ENCODE results near the gene GNAO1.

Gene GNAO1

DNA sequence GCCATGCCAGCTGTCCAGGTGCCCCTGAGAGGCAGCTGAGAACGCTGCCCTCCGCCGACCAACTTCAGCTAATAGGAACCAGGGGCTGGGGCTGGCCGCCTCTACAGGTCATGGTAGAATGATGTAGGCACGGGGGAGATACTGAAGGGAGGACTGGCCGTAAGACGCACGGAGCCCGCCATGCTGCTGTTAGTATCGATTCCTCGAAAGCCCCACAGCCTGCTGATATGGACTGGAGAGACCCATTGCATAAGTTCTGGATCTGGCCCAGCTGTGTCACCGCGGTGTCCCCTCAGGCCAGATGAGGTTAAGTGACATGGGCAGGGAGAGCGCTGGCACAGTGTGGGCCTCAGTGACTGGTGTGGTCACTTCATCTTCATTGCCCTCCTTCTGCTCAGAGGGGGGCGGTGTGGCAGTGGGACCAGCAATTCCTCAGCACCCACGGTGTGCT, 158.4 kb downstream of the GNAO1 start:
- DNase-seq (ENCODE audit: low spot score): no peak

GRCh38 chr16:56350491-56351405, 159.5 kb downstream of the GNAO1 start:
- no peak for DNase-seq (ENCODE audit: low spot score)

GRCh38 chr16:56351481-56351880, 160.2 kb downstream of the GNAO1 start:
- DNase-seq (ENCODE audit: low spot score): no peak

GRCh38 chr16:56352351-56353053, 161.2 kb downstream of the GNAO1 start:
- no peak for DNase-seq (ENCODE audit: low spot score)

DNA sequence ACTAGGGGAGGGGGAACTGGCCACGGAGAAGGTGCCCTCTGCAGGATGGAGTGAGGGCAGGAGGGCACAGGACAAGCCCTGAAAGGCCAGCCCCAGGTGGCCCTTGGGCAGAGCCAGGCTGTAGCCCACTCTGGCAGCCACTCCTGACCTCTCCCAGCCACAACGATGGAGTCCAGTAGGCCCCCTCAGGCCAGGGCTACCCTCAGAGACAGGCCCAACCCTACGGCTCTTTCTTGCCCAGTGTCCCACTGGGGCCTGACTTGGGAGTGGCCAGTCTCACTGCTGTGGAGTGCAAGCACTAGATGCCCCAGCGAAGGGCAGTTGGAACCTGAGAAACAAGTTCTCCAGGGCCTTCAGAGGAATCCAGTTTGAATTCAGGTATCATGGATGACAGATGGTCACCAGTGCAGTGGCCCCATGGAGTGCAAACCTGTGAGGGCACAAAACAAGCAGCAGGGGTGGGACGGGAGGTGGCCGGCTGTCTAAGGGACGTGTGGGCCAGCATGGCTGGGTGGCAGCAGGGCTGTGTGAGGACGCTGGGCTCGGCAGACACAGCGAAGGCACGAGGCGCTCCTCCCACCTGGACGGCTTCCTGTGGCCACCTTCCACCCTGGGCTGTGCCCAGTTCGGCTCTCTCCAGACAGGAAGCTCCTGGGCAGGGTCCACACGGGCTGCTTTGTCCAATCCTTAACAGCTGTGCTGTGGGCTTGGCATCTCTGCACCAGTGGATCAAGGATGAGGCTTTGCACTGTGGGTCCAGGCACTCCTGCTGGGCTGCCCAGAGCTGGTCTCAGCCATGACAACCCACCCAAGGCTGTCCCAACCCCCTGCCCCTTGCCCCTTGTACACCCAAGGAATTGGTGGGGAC, 162.0 kb downstream of the GNAO1 start:
- no peak for DNase-seq (ENCODE audit: low spot score)

GRCh38 chr16:56354016-56354415, 162.7 kb downstream of the GNAO1 start:
- no peak for DNase-seq (ENCODE audit: low spot score)

DNA sequence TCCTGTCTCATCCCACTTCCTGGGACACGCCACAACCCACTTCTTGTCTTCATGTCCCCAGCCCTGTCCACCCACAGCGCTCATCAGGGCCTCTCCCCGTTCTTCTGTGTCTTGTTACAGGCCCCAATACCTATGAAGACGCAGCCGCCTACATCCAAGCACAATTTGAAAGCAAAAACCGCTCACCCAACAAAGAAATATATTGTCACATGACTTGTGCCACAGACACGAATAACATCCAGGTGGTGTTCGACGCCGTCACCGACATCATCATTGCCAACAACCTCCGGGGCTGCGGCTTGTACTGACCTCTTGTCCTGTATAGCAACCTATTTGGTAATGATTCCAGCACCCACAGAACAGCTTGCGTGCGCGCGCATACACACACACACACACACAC, 163.5 kb downstream of the GNAO1 start:
- DNase-seq (ENCODE audit: low spot score): no peak

DNA sequence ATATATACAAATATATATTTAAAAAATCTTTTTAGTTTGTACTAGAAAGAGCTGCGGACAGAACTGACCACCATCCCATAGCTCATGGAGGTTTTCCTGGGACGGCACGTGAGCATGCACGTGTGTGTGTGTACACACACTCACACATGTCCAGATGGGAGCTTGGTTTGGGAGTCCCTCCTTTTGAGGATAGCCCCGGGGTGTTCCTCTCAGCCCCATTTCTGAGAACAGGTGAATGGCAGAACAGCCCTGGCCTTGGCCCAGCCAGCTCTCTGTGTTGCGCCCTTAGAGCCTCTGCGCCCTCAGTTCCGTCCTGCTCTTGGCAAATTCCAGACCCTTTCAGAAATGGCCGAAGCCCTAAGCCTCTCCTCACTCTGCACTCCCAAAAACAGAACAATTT, 163.9 kb downstream of the GNAO1 start:
- no peak for DNase-seq (ENCODE audit: low spot score)

DNA sequence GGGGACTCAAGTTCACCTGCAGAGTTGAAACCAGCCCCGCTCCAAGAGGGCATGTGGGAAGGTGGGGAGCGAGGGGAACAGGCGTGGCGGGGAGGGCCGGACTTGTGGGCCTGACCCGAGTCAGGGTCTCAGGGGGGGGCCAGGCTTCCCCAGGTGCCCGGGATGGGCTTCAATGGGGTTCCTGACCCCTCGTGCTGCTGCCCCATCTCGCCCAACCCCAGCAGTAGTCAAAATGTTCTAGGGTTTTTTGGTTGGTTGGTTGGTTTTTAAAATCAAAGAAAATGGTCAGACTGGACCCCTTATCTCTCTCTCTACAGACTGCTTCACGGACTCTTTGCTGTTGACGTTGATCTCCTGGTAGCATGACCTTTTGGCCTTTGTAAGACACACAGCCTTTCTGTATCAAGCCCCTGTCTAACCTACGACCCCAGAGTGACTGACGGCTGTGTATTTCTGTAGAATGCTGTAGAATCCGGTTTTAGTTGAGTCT, 164.5 kb downstream of the GNAO1 start:
- DNase-seq (ENCODE audit: low spot score): no peak

- DNase-seq (ENCODE audit: low spot score): peak; percentile 59
Observed at GRCh38 chr16:56356276-56357240, 165.3 kb downstream of the GNAO1 start.

DNA sequence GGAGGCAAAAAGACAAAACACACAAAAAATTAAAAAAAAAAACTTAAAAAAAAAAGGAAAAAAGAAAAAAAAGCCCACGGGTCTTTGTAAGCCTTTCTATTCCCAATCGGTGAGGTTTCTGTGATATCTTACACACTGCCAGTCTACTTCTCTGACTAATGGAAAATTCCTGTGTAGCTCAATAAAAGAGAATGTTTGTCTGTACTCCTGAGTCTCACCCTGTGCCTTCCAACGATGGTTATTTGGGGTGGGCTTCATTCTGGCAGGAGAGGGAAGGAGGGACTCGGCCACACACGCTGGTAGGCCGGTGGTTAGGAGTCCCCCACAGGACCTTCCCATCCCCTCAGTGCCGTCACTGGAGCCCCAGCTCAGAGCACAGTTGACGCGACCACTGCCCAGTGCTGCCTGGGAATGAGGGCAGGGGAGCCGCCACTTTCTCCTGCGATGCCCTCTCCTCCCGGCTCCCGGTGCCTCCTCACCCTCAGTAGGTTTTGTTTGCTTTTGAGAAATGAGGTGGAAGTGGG, 166.0 kb downstream of the GNAO1 start:
- DNase-seq (ENCODE audit: low spot score): no peak

DNA sequence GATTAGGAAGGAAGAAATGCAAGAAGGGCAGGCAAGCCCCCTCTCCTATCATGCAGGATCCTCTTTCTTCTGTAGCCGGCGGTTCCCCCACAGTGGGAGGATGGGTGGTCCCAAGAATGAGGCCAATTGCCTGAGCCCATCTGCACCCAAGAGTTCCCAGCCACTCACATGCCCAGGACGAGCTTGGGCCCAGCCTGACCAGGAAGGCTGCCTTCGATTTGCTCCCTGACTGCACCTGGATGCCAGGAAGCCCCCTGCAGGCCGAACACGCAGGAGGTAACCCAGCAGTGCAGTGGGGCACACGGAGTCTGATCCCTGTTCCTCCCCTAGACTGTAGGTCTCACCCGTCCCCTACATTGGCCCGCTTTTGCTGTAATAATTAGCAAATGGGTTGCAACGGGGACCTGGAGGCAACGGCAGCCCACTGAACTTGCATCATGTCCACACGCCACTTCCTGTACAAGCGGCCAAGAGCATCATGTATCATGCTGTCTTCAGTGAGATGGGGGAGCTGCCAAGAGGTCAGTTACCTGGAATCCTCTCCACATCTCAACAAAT, 166.6 kb downstream of the GNAO1 start:
- no peak for DNase-seq (ENCODE audit: low spot score)

DNA sequence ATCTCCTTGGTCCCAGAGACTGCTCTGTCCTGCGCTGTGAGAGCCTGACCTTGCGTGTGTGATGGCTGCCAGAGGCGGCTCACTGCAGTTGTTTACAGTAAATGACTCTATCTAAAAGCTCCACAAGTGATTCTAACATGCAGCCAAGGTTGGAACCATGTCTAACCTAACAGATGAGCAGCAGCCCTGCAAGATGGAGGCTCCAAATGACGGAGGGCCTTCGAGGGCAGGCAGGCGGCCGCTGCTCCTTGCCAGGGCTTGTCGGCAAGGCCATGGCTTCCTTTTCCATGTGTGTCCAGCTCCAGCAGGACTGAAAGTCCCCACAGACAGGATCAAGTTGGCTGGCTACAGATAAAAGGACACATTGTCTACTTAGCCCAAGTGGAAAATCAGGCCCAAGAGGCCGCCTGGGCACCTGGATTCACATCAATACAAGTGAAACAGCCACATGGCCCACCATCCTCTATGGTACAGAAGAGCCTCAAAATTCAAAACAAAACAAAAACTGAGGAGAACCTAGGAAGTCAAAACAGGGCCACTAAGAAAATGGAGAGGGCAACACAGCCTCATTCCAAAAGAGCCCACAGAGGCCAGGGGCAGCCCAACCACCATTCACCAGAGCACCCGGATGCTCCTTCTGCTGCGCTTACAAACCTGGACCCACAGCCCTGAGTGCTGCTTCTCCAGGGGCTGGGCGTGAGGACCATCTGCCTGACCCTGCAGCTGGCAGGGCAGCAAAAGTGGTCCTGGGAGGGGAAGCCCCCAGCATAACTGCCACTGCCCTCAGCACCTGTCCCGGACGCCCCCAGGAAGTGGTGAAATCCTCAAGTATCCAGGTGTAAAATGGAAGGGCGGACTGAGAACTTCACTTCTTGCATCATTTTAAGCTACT, 169.1 kb downstream of the GNAO1 start:
- no peak for DNase-seq (ENCODE audit: low spot score)

DNA sequence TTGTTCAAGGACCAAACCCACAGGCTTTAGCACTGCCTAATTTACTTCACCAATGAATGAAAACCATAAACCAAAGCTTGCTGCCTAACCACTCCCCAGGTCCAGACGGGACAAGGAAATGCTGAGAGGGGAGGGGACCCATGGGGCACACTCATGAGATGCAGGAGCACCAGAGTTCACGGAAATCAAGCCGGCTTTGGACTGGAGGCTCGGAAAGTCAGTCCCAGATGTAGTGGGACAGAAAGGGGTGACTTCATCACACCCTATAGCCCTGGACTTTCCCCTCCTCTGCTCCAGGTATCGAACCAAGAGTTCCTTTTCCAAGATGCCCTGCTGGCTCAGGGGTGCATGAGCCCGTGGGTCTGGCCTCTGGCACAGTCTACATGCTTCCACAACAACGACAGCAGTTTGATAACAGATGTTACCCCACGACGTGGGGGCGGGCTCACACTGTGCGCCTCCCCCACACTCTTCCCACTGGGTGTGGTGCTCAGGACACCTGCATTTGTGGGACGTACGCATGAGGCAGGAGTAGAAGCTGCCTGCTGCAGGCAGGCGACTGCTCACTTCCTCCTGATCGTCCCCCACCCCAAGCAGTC, 170.9 kb downstream of the GNAO1 start:
- DNase-seq (ENCODE audit: low spot score): no peak

GRCh38 chr16:56362706-56363105, 171.4 kb downstream of the GNAO1 start:
- DNase-seq (ENCODE audit: low spot score): no peak

GRCh38 chr16:56363181-56363716, 172.0 kb downstream of the GNAO1 start:
- no peak for DNase-seq (ENCODE audit: low spot score)

GRCh38 chr16:56363781-56364565, 172.7 kb downstream of the GNAO1 start:
- DNase-seq (ENCODE audit: low spot score): no peak

DNA sequence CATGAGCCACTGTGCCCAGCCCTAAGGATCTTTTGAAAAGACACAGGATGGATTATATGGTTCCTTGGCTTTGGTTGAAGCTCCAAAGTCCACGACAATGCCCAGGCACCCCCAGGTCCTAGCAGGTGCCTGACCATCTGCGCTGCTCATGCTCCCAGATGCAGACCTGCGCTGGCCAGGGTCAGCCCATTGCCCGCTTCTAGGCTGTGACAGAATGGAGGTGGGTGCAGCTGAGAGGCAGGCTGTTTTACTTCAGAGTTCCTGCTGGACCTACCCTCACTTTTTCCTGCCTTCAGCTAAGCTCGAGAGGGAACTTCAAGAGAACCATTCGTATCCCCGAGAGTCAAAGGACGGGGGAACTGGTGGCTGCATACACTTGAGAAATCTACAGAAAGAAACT, 173.6 kb downstream of the GNAO1 start:
- DNase-seq (ENCODE audit: low spot score): no peak
